Activated CD8-positive, alpha-beta T cell treated with anti-CD3 and anti-CD28 coated beads for 36 hours (primary cell): Measurements from ENCODE around the gene LRRC27. TPM values are rescaled to one million over a fixed set of nuclear protein-coding genes. Genes with fewer than 3 reads are reported as not detected.

Experiments used
- ATAC-seq: fragments of 200-7000 bp; cut with Tn5 transposase; one replicate; pipeline ENCODE4 v1.10.0; 2021; ENCODE audit warnings: mild to moderate bottlenecking, moderate library complexity
- CTCF ChIA-PET: fragments of 350-600 bp; sonication (Branson Sonifier 250); formaldehyde crosslinking; loops from one replicate; lab custom pipeline; 2021; ENCODE audit warnings: antibody characterized with exemption; lab: Charles Lee
- POLR2A ChIA-PET: fragments of 350-600 bp; sonication (Branson Sonifier 250); formaldehyde crosslinking; loops from one replicate; lab custom pipeline; 2021; ENCODE audit warnings: antibody characterized with exemption; lab: Charles Lee
- DNase-seq: peaks from one replicate; pipeline ENCODE4 v3.0.0-alpha.2; 2020
- H3K27ac Mint-ChIP-seq: one replicate; pipeline ENCODE4 v1.8.0; 2021; ENCODE audit warnings: mild to moderate bottlenecking, mixed read lengths
- H3K27me3 Mint-ChIP-seq: one replicate; pipeline ENCODE4 v1.8.0; 2021; ENCODE audit warnings: mixed read lengths
- H3K36me3 Mint-ChIP-seq: one replicate; pipeline ENCODE4 v1.8.0; 2021; ENCODE audit warnings: low read depth, mixed read lengths
- H3K4me1 Mint-ChIP-seq: one replicate; pipeline ENCODE4 v1.8.0; 2021; ENCODE audit warnings: low read depth, mixed read lengths
- H3K4me3 Mint-ChIP-seq: one replicate; pipeline ENCODE4 v1.8.0; 2021; ENCODE audit warnings: mild to moderate bottlenecking, moderate library complexity, mixed read lengths
- H3K9me3 Mint-ChIP-seq: one replicate; pipeline ENCODE4 v1.8.0; 2021; ENCODE audit warnings: mixed read lengths
- intact Hi-C: fragments of 100-400 bp; cut with micrococcal nuclease; formaldehyde crosslinking; loops from one replicate; pipeline ENCODE4 v1.10.0; 2022
- total RNA-seq, 2 experiments: library from RNA; stranded (reverse); gene quantifications; one replicate each; pipeline ENCODE4 v1.2.3, GENCODE V29; 2021
- TF ChIP-seq, protein P1 (sequence below): fragments of 200-600 bp; IDR thresholded peaks from one replicate; pipeline ENCODE4 v1.8.0; 2022; ENCODE audit warnings: antibody characterized with exemption, mild to moderate bottlenecking

The LRRC27 gene
- total RNA-seq, 2 experiments from 2014 or later = 2.7 to 3.5 TPM

- ATAC-seq (no peak), DNase-seq (no peak)
- Mint-ChIP-seq H3K27ac (no peak overlapping the region), H3K4me1 (peaks cover 26% of the 10 kb centered on the region), H3K27me3 (no peaks in the 10 kb centered on the region), H3K9me3 (no peaks in the 10 kb centered on the region), H3K36me3 (no peaks in the 10 kb centered on the region), H3K4me3 (no peak overlapping the region)
- POLR2A ChIA-PET = interaction anchor here (1.1 kb wide), 2 partner anchors 15 to 23 kb away, joined by 4 read pairs; no protein-coding TSS in a partner anchor
- CTCF ChIA-PET = interaction anchor here (0.5 to 1.7 kb wide), 6 partner anchors 12 to 115 kb away, joined by 3 to 5 read pairs (median 3); no protein-coding TSS in a partner anchor
- TF ChIP-seq, protein P1, sequence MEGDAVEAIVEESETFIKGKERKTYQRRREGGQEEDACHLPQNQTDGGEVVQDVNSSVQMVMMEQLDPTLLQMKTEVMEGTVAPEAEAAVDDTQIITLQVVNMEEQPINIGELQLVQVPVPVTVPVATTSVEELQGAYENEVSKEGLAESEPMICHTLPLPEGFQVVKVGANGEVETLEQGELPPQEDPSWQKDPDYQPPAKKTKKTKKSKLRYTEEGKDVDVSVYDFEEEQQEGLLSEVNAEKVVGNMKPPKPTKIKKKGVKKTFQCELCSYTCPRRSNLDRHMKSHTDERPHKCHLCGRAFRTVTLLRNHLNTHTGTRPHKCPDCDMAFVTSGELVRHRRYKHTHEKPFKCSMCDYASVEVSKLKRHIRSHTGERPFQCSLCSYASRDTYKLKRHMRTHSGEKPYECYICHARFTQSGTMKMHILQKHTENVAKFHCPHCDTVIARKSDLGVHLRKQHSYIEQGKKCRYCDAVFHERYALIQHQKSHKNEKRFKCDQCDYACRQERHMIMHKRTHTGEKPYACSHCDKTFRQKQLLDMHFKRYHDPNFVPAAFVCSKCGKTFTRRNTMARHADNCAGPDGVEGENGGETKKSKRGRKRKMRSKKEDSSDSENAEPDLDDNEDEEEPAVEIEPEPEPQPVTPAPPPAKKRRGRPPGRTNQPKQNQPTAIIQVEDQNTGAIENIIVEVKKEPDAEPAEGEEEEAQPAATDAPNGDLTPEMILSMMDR = no peak
- intact Hi-C loops = no loop called here
Measured at GRCh38 chr10:132423966-132424861, 92.2 kb downstream of the LRRC27 start.

GRCh38 chr10:132425029-132425756 is 93.2 kb downstream of the LRRC27 start:
- CTCF ChIA-PET = interaction anchor here (0.6 to 1.7 kb wide), 5 partner anchors 12 to 65 kb away, joined by 3 to 5 read pairs (median 3); no protein-coding TSS in a partner anchor
- Mint-ChIP-seq H3K9me3 (no peaks in the 10 kb centered on the region), H3K4me1 (peaks cover 25% of the 10 kb centered on the region), H3K4me3 (no peak overlapping the region), H3K27me3 (no peaks in the 10 kb centered on the region), H3K36me3 (no peaks in the 10 kb centered on the region), H3K27ac (no peak overlapping the region)
- no peak for ATAC-seq
- TF ChIP-seq, protein P1 = no peak
- POLR2A ChIA-PET = interaction anchor here (1.1 kb wide), 2 partner anchors 14 to 22 kb away, joined by 4 read pairs; no protein-coding TSS in a partner anchor
- no peak for DNase-seq
- intact Hi-C loops = no loop called here

GRCh38 chr10:132425757-132426155 is 93.8 kb downstream of the LRRC27 start:
- ATAC-seq (no peak), DNase-seq (no peak)
- Mint-ChIP-seq H3K4me1 (peaks cover 23% of the 10 kb centered on the region), H3K4me3 (no peak overlapping the region), H3K9me3 (no peaks in the 10 kb centered on the region), H3K36me3 (no peaks in the 10 kb centered on the region), H3K27ac (no peak overlapping the region), H3K27me3 (no peaks in the 10 kb centered on the region)
- CTCF ChIA-PET = interaction anchor here (0.6 kb wide), 1 partner anchor 12 kb away, joined by 3 read pairs; no protein-coding TSS in a partner anchor
- TF ChIP-seq, protein P1 = no peak
- POLR2A ChIA-PET = no interaction called here
- intact Hi-C loops = no loop called here

DNA sequence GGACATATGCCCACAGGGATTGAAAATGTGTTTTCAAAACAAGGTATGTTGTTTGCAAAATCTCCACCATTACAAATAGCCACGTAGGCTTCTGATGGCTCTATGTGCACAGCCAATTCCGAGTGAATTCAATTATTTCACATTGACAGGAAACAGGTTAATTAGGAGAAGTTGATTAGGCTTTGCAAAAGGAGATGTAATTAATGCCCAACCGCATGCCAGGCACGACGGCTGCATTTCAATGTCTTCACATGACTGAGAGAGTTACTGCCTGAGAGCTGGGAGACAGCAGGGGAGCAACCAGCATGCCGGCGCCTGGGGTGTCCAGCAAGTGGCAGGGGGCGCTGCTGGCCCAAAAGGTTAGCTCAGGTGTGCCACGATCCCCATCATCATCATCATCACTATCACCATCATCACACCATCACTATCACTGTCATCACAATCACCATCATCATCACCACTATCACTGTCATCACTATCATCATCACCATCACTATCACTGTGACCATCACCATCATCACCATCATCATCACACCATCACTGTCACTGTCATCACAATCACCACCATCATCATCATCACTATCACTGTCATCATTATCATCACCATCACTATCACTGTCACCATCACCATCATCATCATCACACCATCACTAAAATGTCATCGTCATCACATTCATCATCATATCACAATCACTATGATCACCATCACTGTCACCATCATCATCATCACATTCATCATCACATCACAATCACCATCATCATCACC is 95.2 kb downstream of the LRRC27 start:
- POLR2A ChIA-PET = no interaction called here
- TF ChIP-seq, protein P1 = no peak
- Mint-ChIP-seq H3K4me3 (no peak overlapping the region), H3K27me3 (no peaks in the 10 kb centered on the region), H3K9me3 (no peaks in the 10 kb centered on the region), H3K4me1 (peaks cover 12% of the 10 kb centered on the region), H3K36me3 (no peaks in the 10 kb centered on the region), H3K27ac (no peak overlapping the region)
- CTCF ChIA-PET = no interaction called here
- intact Hi-C loops = no loop called here
- DNase-seq = no peak
- no peak for ATAC-seq
